A172 (cell line): ENCODE results near the gene LRRC27. TPM values are rescaled to one million over a fixed set of nuclear protein-coding genes. Genes with fewer than 3 reads are reported as not detected.
"Not testable (repeated sequence)": the region's sequence is repeated elsewhere in the genome, so short reads cannot be mapped to it uniquely, and the experiment has no call there.

Experiments
- DNase-seq: peaks from one replicate; pipeline ENCODE4 v3.0.0-alpha.2; 2015; ENCODE audit warnings: low spot score
- total RNA-seq: library from RNA; depleted of rRNA; stranded (reverse); fragments of >200 nt; shearing (Covaris generic); gene quantifications from 2 replicates; pipeline ENCODE4 v1.2.3, GENCODE V29; 2014

LRRC27 gene
- total RNA-seq, 1 experiment from 2014 or later = 1.6 TPM

DNA sequence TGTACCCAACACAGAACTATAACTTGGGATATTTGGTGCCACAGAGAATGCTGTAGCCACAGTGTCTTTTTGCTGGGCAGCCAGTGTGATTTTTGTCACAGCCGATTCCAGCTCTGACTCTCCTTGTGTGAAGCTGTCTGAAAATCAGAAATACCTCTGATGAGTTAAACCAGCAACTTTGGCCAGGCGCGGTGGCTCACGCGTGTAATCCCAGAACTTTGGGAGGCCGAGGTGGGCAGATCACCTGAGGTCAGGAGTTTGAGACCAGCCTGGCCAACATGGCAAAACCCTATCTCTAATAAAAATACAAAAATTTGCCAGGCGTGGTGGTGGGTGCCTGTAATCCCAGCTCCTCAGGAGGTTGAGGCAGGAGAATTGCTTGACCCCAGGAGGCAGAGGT is 5.9 kb downstream of the LRRC27 start:
- DNase-seq = not testable (repeated sequence)

DNA sequence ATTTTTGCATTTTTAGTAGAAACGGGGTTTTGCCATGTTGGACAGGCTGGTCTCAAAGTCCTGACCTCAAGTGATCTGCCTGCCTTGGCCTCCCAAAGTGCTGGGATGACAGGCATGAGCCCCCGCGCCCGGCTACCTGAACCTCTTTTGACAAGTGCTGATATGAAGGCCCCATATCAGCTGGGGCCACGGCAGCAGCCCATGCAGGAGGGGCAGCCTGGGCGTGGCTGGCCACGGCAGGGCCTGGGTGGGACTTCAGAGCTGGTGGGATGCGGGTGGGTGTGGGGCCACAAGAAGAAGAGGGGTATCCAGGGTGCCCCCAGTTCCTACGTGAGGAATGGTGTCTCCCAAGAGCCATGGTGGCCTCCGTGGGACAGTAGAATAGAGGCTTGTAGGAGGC is 6.9 kb downstream of the LRRC27 start:
- DNase-seq = no peak

- DNase-seq = no peak
These were observed 7.3 kb downstream of the LRRC27 start for GRCh38 chr10:132339276-132339675.

DNA sequence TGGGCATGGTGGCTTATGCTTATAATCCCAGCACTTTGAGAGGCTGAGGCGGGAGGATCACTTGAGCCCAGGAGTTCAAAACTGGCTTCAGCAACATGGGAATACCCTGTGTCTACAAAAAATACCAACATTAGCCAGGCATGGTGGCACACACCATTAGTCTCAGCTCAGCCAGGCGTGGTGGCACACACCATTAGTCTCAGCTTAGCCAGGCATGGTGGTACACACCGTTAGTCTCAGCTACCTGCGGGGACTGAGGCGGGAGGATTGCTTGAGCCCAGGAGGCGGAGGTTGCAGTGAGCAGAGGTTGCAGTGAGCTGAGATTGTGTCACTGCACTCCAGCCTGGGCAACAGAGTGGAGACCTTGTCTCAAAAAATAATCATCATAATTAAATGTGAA is 9.0 kb downstream of the LRRC27 start:
- DNase-seq = no peak

- no peak for DNase-seq
These were observed 9.8 kb downstream of the LRRC27 start for GRCh38 chr10:132341781-132342180.

- no peak for DNase-seq
These were observed 10.6 kb downstream of the LRRC27 start for GRCh38 chr10:132342553-132342952.

DNA sequence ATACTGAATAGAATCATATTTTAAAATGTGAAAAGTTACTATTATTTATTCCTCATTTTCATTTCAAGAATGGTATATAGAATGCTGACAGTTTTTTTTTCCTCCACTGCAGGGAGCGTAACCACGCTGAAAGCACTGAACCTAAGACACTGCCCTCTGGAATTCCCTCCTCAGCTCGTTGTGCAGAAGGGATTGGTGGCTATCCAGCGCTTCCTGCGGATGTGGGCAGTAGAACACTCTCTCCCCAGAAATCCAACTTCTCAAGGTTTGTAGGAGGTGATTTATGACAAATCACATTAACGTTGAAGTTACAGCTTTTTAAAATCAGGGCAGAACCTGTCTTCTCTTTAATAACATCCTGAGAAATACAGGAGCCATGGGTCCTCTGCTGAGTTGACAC is 12.4 kb downstream of the LRRC27 start:
- DNase-seq = no peak

DNA sequence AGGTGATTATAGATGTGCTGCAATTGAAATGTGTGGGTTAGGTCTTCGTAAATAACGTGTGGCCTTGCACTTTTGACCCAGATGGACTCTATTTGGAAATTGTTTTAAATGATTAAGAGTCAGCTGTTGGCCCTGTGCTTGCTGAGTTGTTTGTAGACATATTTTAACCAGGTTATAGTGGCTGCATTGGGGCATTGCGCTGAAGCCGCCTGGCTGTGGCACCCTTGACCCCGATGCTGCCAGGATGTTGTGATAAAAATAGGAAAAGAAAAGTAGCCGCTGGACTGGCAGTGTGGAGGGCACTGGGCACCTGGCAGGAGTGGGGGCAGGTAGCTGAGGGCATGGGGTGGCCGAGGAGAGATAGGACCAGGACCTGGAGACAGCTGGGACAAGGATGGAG is 13.4 kb downstream of the LRRC27 start:
- no peak for DNase-seq

GRCh38 chr10:132346806-132347205 is 14.8 kb downstream of the LRRC27 start:
- no peak for DNase-seq

- DNase-seq = no peak
These were observed 15.4 kb downstream of the LRRC27 start for GRCh38 chr10:132347211-132347930.

- DNase-seq = no peak
These were observed 15.9 kb downstream of the LRRC27 start for GRCh38 chr10:132347931-132348267.

- DNase-seq = no peak
These were observed 17.8 kb downstream of the LRRC27 start for GRCh38 chr10:132349766-132350165.

GRCh38 chr10:132350391-132350790 is 18.4 kb downstream of the LRRC27 start:
- DNase-seq = no peak

- DNase-seq = no peak
These were observed 19.0 kb downstream of the LRRC27 start for GRCh38 chr10:132350946-132351345.

DNA sequence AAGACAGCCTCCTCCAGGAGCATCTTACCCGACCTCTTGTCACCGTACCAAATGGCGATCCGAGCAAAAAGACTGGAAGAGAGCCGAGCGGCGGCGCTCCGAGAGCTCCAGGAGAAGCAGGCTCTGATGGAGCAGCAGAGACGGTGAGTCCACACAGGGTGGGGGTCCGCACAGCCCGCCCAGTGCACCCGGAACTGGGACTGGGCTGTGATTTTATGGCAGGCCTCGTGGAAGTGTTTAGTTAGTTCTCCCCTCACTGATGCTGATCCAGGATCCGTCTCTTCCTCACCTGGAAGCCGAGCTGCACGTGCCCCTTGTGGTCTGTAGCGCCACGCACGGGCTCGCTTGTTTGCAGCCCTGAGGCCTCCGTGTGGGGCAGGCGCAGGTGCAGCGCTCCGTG is 19.6 kb downstream of the LRRC27 start:
- no peak for DNase-seq

DNA sequence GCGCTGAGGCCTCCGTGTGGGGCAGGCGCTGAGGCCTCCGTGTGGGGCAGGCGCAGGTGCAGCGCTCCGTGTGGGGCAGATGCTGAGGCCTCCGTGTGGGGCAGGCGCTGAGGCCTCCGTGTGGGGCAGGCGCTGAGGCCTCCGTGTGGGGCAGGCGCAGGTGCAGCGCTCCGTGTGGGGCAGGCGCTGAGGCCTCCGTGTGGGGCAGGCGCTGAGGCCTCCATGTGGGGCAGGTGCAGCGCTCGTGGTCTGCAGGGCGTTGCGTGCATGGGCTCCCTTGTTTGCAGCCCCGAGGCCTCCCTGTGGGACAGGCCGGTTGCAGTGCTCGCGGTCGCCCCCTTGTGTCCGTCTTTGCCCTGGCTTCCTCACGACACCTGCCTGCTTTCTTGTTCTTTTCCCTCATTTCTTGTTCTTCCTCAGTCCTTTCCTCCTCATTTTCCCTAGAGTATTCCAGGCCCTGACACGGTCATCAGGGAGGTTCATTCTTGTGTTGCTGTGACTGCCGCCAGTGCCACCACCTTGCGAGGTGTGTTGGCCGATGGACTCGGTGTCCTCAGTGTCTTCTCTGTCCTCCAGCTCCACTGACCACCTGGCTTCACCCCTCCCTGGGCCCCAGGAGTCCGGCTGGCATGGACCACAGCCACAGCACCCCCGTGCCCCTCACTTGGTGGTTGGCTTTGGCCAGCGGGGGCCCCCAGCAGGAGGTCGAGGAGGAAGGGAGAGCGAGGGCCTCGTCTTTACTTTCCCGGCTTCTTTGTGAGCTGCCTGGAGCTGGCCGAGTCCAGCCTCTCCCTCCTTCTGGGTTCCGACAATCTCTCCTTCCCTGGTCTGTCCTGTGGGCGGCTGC is 20.7 kb downstream of the LRRC27 start:
- DNase-seq = not testable (repeated sequence)

DNA sequence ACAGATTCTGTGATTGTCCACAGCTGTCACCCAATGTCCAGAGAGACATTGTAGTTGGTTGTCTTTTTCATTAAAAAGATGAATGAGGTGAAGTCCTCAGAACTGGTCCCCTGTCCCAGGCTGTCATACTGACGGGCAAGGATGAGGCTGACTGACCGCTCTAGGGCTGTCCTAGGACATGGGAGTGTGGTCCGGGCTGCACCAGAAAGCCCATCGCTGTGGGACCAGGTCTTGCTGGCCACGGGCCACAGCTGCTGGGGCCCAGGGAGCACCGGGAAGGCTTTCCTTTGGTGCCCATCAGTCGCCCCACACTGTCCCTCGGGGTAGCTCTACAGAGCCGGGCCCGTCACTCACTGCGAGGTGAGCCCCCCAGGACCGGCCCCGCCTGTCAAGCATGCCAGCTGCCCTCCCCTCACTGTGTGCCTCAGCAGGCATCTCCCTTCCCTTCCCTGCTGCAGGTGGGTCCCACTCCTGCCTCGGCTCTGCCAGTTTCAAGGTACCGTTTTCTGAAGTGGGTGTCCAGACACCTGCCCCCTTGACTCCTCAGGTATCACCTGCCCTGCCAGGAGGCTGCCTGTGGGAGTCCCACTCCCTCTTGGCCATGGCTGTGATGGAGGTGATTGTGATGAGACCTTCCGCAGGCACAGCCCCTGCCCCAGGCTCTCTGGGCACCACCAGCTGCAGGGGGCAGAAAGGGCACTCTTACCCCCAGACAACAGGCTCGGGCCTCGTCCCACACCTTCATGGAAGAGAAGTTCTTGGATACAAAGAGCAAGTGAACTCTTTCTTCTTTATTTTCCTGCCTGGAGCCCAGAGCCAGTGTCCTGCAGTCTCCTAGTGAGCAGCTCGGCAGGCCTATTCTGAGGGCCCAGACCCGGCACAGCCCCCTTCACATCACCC is 21.7 kb downstream of the LRRC27 start:
- no peak for DNase-seq

DNA sequence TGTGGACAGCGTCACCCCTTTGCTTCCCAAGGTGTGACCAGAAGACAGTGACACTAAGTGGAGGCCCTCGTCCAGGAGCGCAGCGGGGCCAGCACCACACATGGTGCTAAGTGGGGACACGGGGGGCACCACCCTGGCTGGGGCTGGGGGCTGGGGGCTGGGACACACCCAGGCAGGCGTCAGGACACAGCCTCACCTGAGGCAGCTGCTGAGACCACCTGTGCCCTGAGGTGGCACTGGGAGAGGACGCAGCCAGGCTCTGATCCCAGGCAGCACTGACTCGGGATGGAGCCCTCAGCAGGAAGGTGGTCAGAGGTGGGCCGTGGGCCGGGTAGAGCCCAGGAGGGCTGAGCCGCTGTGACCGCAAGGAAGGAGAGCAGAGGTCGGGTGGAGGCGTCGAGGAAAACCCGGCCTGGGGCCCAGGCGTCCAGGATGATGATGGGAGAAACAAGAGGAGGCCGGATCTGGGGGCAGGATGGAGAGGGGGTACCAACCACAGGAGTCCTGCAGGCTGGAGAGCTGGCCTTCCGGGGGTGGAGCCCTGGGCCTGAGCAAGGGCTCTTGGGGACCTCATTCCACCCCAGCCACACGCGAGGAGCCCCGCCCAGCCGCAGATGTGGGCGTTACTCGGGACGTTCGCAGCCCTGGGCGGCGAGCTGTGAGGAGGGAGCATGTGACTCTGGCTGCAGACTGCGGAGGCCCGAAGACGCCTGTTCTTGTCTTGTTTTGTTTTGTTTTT is 22.5 kb downstream of the LRRC27 start:
- no peak for DNase-seq

- DNase-seq = no peak
These were observed 23.3 kb downstream of the LRRC27 start for GRCh38 chr10:132355297-132355696.

DNA sequence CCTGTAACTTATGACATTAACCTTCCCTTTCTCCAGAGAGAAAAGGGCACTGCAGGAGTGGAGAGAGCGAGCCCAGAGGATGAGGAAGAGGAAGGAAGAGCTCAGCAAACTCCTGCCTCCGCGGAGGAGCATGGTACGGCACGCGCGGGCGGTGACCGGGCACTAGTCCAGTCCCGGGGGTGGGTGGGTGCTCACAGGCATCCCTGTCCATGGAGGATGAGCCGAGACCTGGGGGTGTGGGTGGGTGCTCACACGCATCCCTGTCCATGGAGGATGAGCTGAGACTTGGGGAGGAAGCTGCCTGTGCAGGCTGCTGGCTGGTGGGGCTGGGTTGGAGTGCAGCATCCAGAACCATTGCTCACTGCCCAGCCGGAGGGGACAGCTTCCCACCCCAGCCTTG is 23.8 kb downstream of the LRRC27 start:
- no peak for DNase-seq

GRCh38 chr10:132356621-132357195 is 24.7 kb downstream of the LRRC27 start:
- no peak for DNase-seq
